ENCODE data around the gene KLHL29.

Gene KLHL29

GRCh38 chr2:23556929-23557328 lies 171.9 kb downstream of the KLHL29 start:
- no peak overlapping the region for H3K4me3 ChIP-seq (replicated peaks; ENCODE audit: insufficient read depth, low read length)
- TF ChIP-seq POLR2AphosphoS5 (IDR thresholded peaks at IDR 0.05; ENCODE audit: low read depth): no peak
- no peak for TF ChIP-seq GABPA (IDR thresholded peaks at IDR 0.05; ENCODE audit: low read depth)
- no peak for TF ChIP-seq CTCF (IDR thresholded peaks at IDR 0.05; ENCODE audit: insufficient read depth, low read length)
- no peak for TF ChIP-seq SPI1 (IDR thresholded peaks at IDR 0.05; ENCODE audit: borderline replicate concordance, low read depth)
- no peak for TF ChIP-seq REST (IDR thresholded peaks at IDR 0.05; ENCODE audit: insufficient replicate concordance, low read depth)
- no peak overlapping the region for H3K27ac ChIP-seq (replicated peaks)
- no peaks in the 10 kb centered on the region for H3K27me3 ChIP-seq (ENCODE audit: insufficient read depth, poor library complexity, severe bottlenecking)
- DNase-seq (ENCODE audit: low read depth in 1 of 2, low spot score in 1 of 2): no peak

- TF ChIP-seq SPI1 (IDR thresholded peaks at IDR 0.05; ENCODE audit: borderline replicate concordance, low read depth): no peak
- TF ChIP-seq REST (IDR thresholded peaks at IDR 0.05; ENCODE audit: insufficient replicate concordance, low read depth): no peak
- TF ChIP-seq POLR2AphosphoS5 (IDR thresholded peaks at IDR 0.05; ENCODE audit: low read depth): no peak
- no peak for TF ChIP-seq CTCF (IDR thresholded peaks at IDR 0.05; ENCODE audit: insufficient read depth, low read length)
- no peak overlapping the region for H3K27ac ChIP-seq (replicated peaks)
- DNase-seq (ENCODE audit: low read depth in 1 of 2, low spot score in 1 of 2): no peak
- no peak overlapping the region for H3K4me3 ChIP-seq (replicated peaks; ENCODE audit: insufficient read depth, low read length)
- H3K27me3 ChIP-seq (ENCODE audit: insufficient read depth, poor library complexity, severe bottlenecking): no peaks in the 10 kb centered on the region
These were observed 172.5 kb downstream of the KLHL29 start for GRCh38 chr2:23557455-23557854.

GRCh38 chr2:23559561-23560239 lies 174.7 kb downstream of the KLHL29 start:
- Histone ChIP-seq H3K4me3 (replicated peaks; ENCODE audit: insufficient read depth, low read length) (no peak overlapping the region), H3K27ac (replicated peaks) (no peak overlapping the region), H3K27me3 (ENCODE audit: insufficient read depth, poor library complexity, severe bottlenecking) (no peaks in the 10 kb centered on the region)
- no peak for DNase-seq (ENCODE audit: low read depth in 1 of 2, low spot score in 1 of 2)
- TF ChIP-seq GABPA (IDR thresholded peaks at IDR 0.05; ENCODE audit: low read depth) (no peak), SPI1 (IDR thresholded peaks at IDR 0.05; ENCODE audit: borderline replicate concordance, low read depth) (no peak), POLR2AphosphoS5 (IDR thresholded peaks at IDR 0.05; ENCODE audit: low read depth) (no peak), CTCF (IDR thresholded peaks at IDR 0.05; ENCODE audit: insufficient read depth, low read length) (no peak), REST (IDR thresholded peaks at IDR 0.05; ENCODE audit: insufficient replicate concordance, low read depth) (no peak)

Data from HL-60 (cell line).